ENCODE data around the gene KCTD21.
"Not testable (repeated sequence)": the region's sequence is repeated elsewhere in the genome, so short reads cannot be mapped to it uniquely, and the experiment has no call there.

The KCTD21 gene
- long read RNA-seq, transcript KCTD21-201 (2 exons, 3,585 nt), result major isoform, 5 of 8 reads
- long read RNA-seq, partial matches to known transcripts, result 2 of 8 reads
- long read RNA-seq, other reads (novel, unspliced or antisense), result 1 of 8 reads

- no peaks in the 10 kb centered on the region for H3K27me3 ChIP-seq (ENCODE audit: insufficient read depth, poor library complexity, severe bottlenecking)
- H3K27ac ChIP-seq (replicated peaks), result peak within 1 kb of the TSS; percentile 44
- DNase-seq (ENCODE audit: low read depth in 1 of 2, low spot score in 1 of 2), result peak; percentile 86 to 97
- peak within 1 kb of the TSS; percentile 97 for H3K4me3 ChIP-seq (replicated peaks; ENCODE audit: insufficient read depth, low read length)
- TF ChIP-seq CTCF (IDR thresholded peaks at IDR 0.05; ENCODE audit: insufficient read depth, low read length) (no peak), POLR2AphosphoS5 (IDR thresholded peaks at IDR 0.05; ENCODE audit: low read depth) (peak; percentile 31; the same call in 1 of the 2 replicates)
Measured at GRCh38 chr11:78188286-78189173, at the start of gene KCTD21, which contains the start of gene USP35. Gene KCTD21, minus strand, starts transcription at chr11:78188626. Its CDS starts 14,072 bp downstream, at chr11:78174554. Gene USP35, plus strand, starts transcription at chr11:78188919. Its CDS starts 7,327 bp downstream, at chr11:78196246.

- Histone ChIP-seq H3K27ac (replicated peaks) (no peak overlapping the region), H3K27me3 (ENCODE audit: insufficient read depth, poor library complexity, severe bottlenecking) (no peaks in the 10 kb centered on the region), H3K4me3 (replicated peaks; ENCODE audit: insufficient read depth, low read length) (no peak overlapping the region)
- no peak for DNase-seq (ENCODE audit: low read depth in 1 of 2, low spot score in 1 of 2)
- TF ChIP-seq POLR2AphosphoS5 (IDR thresholded peaks at IDR 0.05; ENCODE audit: low read depth) (no peak), GABPA (IDR thresholded peaks at IDR 0.05; ENCODE audit: low read depth) (no peak), SPI1 (IDR thresholded peaks at IDR 0.05; ENCODE audit: borderline replicate concordance, low read depth) (no peak), REST (IDR thresholded peaks at IDR 0.05; ENCODE audit: insufficient replicate concordance, low read depth) (no peak), CTCF (IDR thresholded peaks at IDR 0.05; ENCODE audit: insufficient read depth, low read length) (no peak)
Measured at GRCh38 chr11:78237293-78238046, 49.0 kb upstream of the KCTD21 start.

GRCh38 chr11:78234006-78234405 lies 45.6 kb upstream of the KCTD21 start:
- Histone ChIP-seq H3K27me3 (ENCODE audit: insufficient read depth, poor library complexity, severe bottlenecking) (no peaks in the 10 kb centered on the region), H3K27ac (replicated peaks) (no peak overlapping the region), H3K4me3 (replicated peaks; ENCODE audit: insufficient read depth, low read length) (no peak overlapping the region)
- no peak for DNase-seq (ENCODE audit: low read depth in 1 of 2, low spot score in 1 of 2)
- TF ChIP-seq GABPA (IDR thresholded peaks at IDR 0.05; ENCODE audit: low read depth) (no peak), SPI1 (IDR thresholded peaks at IDR 0.05; ENCODE audit: borderline replicate concordance, low read depth) (no peak), POLR2AphosphoS5 (IDR thresholded peaks at IDR 0.05; ENCODE audit: low read depth) (no peak), CTCF (IDR thresholded peaks at IDR 0.05; ENCODE audit: insufficient read depth, low read length) (no peak), REST (IDR thresholded peaks at IDR 0.05; ENCODE audit: insufficient replicate concordance, low read depth) (no peak)

- H3K4me3 ChIP-seq (replicated peaks; ENCODE audit: insufficient read depth, low read length); DNase-seq (ENCODE audit: low read depth in 1 of 2, low spot score in 1 of 2); H3K27me3 ChIP-seq (ENCODE audit: insufficient read depth, poor library complexity, severe bottlenecking); H3K27ac ChIP-seq (replicated peaks): not testable (repeated sequence)
Measured at GRCh38 chr11:78233046-78233445, 44.6 kb upstream of the KCTD21 start.
